Pancreas (tissue), 10 donors: ENCODE results near the gene TMEM97. TPM values are rescaled to one million over a fixed set of nuclear protein-coding genes. Genes with fewer than 3 reads are reported as not detected.

Experiments
- ATAC-seq, 4 donors: fragments of 200-7000 bp; cut with Tn5 transposase; one replicate each; pipeline versions ENCODE4 v1.8.0 to v1.9.1; 2020; ENCODE audit warnings: mild to moderate bottlenecking in 4 of 4, moderate library complexity in 4 of 4
- DNase-seq, 6 donors: peaks; one replicate each; pipeline ENCODE4 v3.0.0-alpha.2; 2020
- FAIRE-seq: peaks from 2 replicates; lab custom pipeline; 2012; peaks lifted over from hg19 to GRCh38; lab: Jason Lieb, UNC
- H3K27ac ChIP-seq, 4 donors: fragments of 200-600 bp; sonication (generic); 1 replicate in 3 of 4; 2 replicates in 1 of 4; pipeline versions ENCODE4 v1.5.0 to v1.8.0; 2020
- H3K27me3 ChIP-seq, 4 donors: fragments of 200-600 bp; one replicate each; pipeline ENCODE4 v1.8.0; 2021
- H3K36me3 ChIP-seq, 3 donors: fragments of 200-600 bp; sonication (generic) in 1 of 3; one replicate each; pipeline versions ENCODE4 v1.5.0 to v1.8.0; 2020 to 2021
- H3K4me1 ChIP-seq, 3 donors: fragments of 200-600 bp; one replicate each; pipeline ENCODE4 v1.8.0; 2021
- H3K4me3 ChIP-seq, 4 donors: fragments of 200-600 bp; sonication (generic) in 2 of 4; one replicate each; pipeline versions ENCODE4 v1.5.0 to v1.8.0; 2020 to 2021
- H3K9me3 ChIP-seq, 4 donors: fragments of 200-600 bp; one replicate each; pipeline ENCODE4 v1.8.0; 2021
- WGBS, 2 donors: extraction: QIAGEN DNeasy Blood & Tissue Kit; methylation state at CpG; one replicate each; pipeline ENCODE4 v1.1.7; 2013; 5-methylcytosine and 5-hydroxymethylcytosine counted together
- intact Hi-C, 3 donors: fragments of 100-400 bp; cut with DNase I; formaldehyde crosslinking; loops; one replicate each; pipeline versions ENCODE4 v1.11.1 to v1.14.2; 2022
- polyA plus RNA-seq, 2 donors: library from polyadenylated mRNA; stranded (reverse); fragments of 200-250 nt; gene quantifications; one replicate each; pipeline ENCODE4 v1.2.3, GENCODE V29; 2013
- total RNA-seq, 6 donors: library from RNA; stranded (reverse); fragmentation: NEBNext Ultra II Directional in 4 of 6; extraction: Animal tissue kit (Norgen Biotek cat#: 25700) in 4 of 6; gene quantifications; one replicate each; pipeline versions ENCODE4 v1.2.1 to v1.2.4, GENCODE V29; 2021 to 2023
- TF ChIP-seq, protein P1 (sequence below), 4 donors: fragments of 200-600 bp; sonication (generic) in 3 of 4; IDR thresholded peaks; one replicate each; pipeline versions ENCODE4 v1.5.0 to v1.8.0; 2021; ENCODE audit warnings: antibody characterized with exemption in 4 of 4
- donor health status: healthy with polysubstance abuse.
- donor health status: DM: no; HTN: no; CAD: no; lungs with moderate emphysema.
- donor health status: DM: no; HTN: no; CAD: no.
- donor health status: control.
- donor health status: control.
- donor health status: Bipolar disorder and iron deficiency.
- donor health status: DM: yes; HTN: yes; CAD: no.
- donor health status: DM: no; HTN: no; CAD: no.
- donor health status: DM: no; HTN: no; CAD: no.
- donor health status: DM: yes; HTN: yes; CAD: no.

The TMEM97 gene
- total and polyA plus RNA-seq, 8 donors = 13.1 to 129 (median 102) TPM

DNA sequence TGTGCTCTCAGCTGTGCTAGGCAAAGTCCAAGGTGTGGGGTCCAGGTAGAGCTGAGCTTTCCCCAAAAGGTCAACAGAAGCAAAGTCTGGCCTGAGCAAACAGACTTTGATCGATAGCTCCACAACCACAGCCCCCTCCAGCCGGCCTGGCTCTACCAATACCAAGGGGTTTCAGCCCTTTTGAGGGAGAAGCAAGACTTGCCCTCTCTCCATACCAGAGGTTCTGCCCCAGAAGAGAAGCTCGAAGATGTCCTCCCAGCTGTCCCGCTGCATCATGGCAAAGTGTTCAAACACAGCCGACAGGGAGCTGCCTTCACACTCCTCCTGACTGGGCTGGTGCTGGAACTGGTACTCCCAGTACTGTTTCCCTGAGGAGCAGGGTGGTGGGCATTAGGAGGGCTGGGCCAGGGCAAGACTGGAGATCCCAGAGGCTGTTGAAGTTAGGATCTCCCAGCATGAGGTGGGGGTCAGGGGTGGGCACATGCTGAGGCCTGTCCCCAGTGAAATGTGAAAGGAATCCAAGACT, 49.4 kb downstream of the TMEM97 start:
- H3K4me3 ChIP-seq = no peak overlapping the region
- peaks cover 0 to 5% (median 0%) of the 10 kb centered on the region in 3 donors for H3K36me3 ChIP-seq
- no peak for ATAC-seq
- FAIRE-seq = no peak
- no peak for DNase-seq
- H3K27me3 ChIP-seq = no peaks in the 10 kb centered on the region
- no peak overlapping the region for H3K27ac ChIP-seq
- WGBS, 2 donors = 55 to 63% methylated on average over 5 of the region's 5 CpGs
- H3K9me3 ChIP-seq = no peaks in the 10 kb centered on the region
- intact Hi-C loops = no loop called here
- peaks cover 9 to 28% (median 13%) of the 10 kb centered on the region in 3 donors for H3K4me1 ChIP-seq
- TF ChIP-seq, protein P1, sequence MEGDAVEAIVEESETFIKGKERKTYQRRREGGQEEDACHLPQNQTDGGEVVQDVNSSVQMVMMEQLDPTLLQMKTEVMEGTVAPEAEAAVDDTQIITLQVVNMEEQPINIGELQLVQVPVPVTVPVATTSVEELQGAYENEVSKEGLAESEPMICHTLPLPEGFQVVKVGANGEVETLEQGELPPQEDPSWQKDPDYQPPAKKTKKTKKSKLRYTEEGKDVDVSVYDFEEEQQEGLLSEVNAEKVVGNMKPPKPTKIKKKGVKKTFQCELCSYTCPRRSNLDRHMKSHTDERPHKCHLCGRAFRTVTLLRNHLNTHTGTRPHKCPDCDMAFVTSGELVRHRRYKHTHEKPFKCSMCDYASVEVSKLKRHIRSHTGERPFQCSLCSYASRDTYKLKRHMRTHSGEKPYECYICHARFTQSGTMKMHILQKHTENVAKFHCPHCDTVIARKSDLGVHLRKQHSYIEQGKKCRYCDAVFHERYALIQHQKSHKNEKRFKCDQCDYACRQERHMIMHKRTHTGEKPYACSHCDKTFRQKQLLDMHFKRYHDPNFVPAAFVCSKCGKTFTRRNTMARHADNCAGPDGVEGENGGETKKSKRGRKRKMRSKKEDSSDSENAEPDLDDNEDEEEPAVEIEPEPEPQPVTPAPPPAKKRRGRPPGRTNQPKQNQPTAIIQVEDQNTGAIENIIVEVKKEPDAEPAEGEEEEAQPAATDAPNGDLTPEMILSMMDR (IDR thresholded peaks at IDR 0.05) = no peak

DNA sequence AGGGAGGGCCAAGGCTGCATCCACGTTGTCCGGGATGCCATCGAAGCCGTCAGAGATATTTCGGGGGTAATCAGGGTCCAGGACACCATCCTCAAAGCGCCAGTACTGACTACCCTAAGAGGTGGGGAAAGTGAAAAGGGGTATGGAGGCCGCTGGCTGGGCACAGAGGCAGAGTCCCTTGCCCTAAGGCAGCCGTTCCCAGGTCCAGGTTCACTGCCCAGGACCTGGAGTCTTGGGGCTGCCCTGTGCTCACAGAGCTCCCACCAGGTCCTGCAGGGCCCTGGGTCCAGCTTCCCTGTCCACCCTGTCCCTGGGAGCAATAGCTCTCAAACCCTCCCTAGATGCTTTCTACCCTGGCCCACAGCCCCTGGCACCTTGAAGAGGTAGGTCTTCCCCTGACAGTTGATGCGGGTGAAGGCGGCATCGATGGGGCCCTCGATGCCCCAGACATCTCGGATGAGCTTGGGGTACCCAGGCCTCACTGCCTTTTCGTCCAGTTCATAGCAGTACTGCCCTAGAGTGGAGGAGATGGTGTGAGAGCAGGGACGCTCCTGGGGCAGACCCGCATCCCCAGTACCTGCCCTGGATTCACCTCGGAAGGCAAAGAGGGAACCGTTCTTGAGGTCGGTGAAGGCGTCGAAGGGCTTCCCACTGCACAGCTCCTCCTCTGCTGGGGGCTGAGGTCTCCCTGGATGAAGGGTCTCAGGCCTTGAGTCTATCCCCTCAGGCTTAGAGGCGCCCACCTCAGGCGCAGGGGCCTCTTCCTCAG, 50.1 kb downstream of the TMEM97 start:
- TF ChIP-seq, protein P1 (IDR thresholded peaks at IDR 0.05) = no peak
- intact Hi-C loops = no loop called here
- Histone ChIP-seq H3K4me1 (peaks cover 9 to 28% (median 13%) of the 10 kb centered on the region in 3 donors), H3K27ac (no peak overlapping the region), H3K36me3 (no peaks in the 10 kb centered on the region), H3K9me3 (no peaks in the 10 kb centered on the region), H3K27me3 (no peaks in the 10 kb centered on the region), H3K4me3 (no peak overlapping the region)
- FAIRE-seq (no peak), DNase-seq (no peak), ATAC-seq (no peak)
- 90 to 91% methylated on average over 23 of the region's 23 CpGs for WGBS, 2 donors

GRCh38 chr17:28369684-28370034, 50.7 kb downstream of the TMEM97 start:
- 65 to 67% methylated on average over 10 of the region's 10 CpGs for WGBS, 2 donors
- TF ChIP-seq, protein P1 (IDR thresholded peaks at IDR 0.05) = no peak
- H3K27ac ChIP-seq = peak overlapping the region; percentile 22 to 75 (median 50)
- intact Hi-C loops = no loop called here
- H3K4me1 ChIP-seq = peaks cover 9 to 28% (median 13%) of the 10 kb centered on the region in 3 donors
- ATAC-seq (peak in 2 of 4 donors; percentile 1 to 8), DNase-seq (no peak), FAIRE-seq (no peak)
- no peaks in the 10 kb centered on the region for H3K27me3 ChIP-seq
- H3K9me3 ChIP-seq = no peaks in the 10 kb centered on the region
- H3K36me3 ChIP-seq = no peaks in the 10 kb centered on the region
- no peak overlapping the region for H3K4me3 ChIP-seq

DNA sequence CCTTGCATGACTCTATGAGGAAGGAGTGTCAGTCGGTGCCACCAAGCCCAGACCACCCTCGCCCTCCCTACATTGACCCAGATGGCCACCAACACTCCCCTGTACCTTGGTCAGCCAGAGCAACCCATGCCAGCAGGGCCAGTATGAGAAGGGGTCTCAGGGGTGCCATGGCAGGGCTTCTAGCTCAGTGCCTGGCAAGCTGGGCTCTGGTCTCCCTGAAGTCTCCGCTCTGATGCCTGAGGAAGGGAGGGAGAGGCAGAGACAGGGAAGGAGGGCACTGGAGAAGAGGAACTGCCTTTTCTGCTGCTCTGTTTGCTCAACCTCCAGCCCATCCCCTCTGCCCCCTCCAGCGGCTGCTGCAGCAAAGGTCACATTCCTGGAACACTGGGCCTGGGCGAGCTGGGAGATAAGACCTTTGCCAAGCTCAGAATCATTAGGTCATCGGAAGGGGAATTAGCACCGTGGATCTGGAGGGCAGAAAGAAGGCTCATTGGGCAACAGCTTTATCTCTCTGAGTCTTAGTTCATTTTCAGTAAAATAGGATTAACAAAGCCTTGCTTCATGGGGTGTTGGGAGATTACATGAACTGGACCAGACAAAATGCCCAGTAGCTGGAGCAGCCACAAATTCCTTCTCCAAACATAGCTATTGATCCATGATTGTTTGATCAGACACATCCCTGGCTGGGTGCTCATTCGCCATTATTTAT, 51.2 kb downstream of the TMEM97 start, which contains the start of gene VTN:
Gene VTN (minus strand): TSS at position 273 of the 709 bp plus-strand sequence. CDS start 104 bp downstream, at position 169.
- no peaks in the 10 kb centered on the region for H3K27me3 ChIP-seq
- DNase-seq (peak; percentile 67 to 83 (median 73)), ATAC-seq (peak; percentile 74 to 81 (median 75)), FAIRE-seq (no peak)
- H3K4me1 ChIP-seq = peaks cover 9 to 28% (median 13%) of the 10 kb centered on the region in 3 donors
- 10 to 17% methylated on average over 8 of the region's 8 CpGs for WGBS, 2 donors
- H3K9me3 ChIP-seq = no peaks in the 10 kb centered on the region
- no peaks in the 10 kb centered on the region for H3K36me3 ChIP-seq
- peak within 1 kb of the TSS; percentile 22 to 75 (median 50) for H3K27ac ChIP-seq
- intact Hi-C loops = no loop called here
- TF ChIP-seq, protein P1 (IDR thresholded peaks at IDR 0.05) = no peak
- H3K4me3 ChIP-seq = peak within 1 kb of the TSS in 2 of 4 donors; percentile 38 to 54
